GM12878 (cell line): ENCODE results near the gene SYMPK.

ENCODE experiments used
- CTCF ChIP-seq, 3 experiments: IDR thresholded peaks in 2 of 3; conservative IDR thresholded peaks in 1 of 3; 2 replicates each; pipeline ENCODE4 v1.5.1; 2011; ENCODE audit warnings: low read depth in 3 of 3, low read length in 3 of 3, mild to moderate bottlenecking in 3 of 3, control low read depth in 2 of 3, moderate library complexity in 2 of 3, inconsistent platforms in 1 of 3, mixed read lengths in 1 of 3; ENCODE audit not compliant: control insufficient read depth in 2 of 3, insufficient read depth in 1 of 3; ENCODE audit errors: extremely low read depth in 1 of 3
- FOXK2 ChIP-seq: fragments of 450-650 bp; IDR thresholded peaks from 2 replicates; pipeline ENCODE4 v1.6.1; 2017; ENCODE audit warnings: mild to moderate bottlenecking, moderate library complexity
- IRF3 ChIP-seq: fragments of 450-650 bp; IDR thresholded peaks from 2 replicates; pipeline ENCODE4 v1.6.1; 2014; ENCODE audit warnings: mild to moderate bottlenecking
- JUND ChIP-seq: IDR thresholded peaks from 2 replicates; pipeline ENCODE4 v1.6.1; 2012; ENCODE audit warnings: low read depth, mild to moderate bottlenecking, low read length, improper control_type of control experiment, moderate library complexity
- POLR2A ChIP-seq: IDR thresholded peaks from 2 replicates; pipeline ENCODE4 v1.6.1; 2011; ENCODE audit warnings: low read depth, mild to moderate bottlenecking, low read length

DNA sequence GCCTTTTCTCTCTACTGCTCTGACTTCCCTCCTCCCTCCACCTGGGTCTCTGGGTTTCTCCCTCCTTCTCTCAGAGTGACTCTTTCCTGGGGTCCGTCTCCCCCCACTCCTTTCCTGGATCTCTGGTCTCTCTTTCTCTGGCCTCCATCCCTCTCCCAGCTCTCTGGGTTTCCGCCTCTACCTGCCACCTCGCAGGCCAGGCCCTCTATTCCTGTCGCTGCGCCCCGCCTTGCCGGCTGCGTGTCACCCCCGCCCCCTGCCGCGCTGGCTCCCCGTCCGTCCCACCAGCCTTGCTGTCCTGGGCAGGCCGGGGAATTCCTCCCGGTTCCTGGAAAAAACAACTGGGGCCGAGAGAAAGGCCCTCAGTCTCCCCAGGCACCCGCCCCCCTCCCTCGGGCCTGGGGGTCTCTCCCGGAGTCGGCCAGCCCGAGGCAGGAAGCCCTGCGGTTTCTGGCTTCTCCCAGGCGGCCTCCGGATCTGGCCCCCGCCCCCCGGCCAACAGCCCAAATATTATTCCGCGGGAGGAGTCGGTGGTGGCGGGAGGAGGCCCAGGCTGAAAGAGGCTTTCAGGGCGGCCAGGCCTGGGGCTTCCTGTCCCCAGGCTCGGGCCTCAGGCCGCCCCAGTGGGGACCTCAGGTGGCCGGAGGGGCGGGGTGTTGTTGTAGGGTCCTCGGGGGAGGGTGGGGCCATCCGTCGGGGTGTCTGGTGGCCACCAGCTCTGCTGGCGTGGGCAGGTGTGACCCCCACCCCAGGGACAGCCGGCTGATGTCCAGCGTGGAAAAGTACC is 13.7 kb upstream of the SYMPK start:
- TF ChIP-seq CTCF (IDR thresholded peaks at IDR 0.05 in 2 of 3, conservative IDR thresholded peaks at IDR 0.05 in 1 of 3; ENCODE audit: control insufficient read depth in 2 of 3, extremely low read depth in 1 of 3, insufficient read depth in 1 of 3, low read depth in 3 of 3, low read length in 3 of 3) (no peak), IRF3 (no peak), FOXK2 (no peak), POLR2A (peak; percentile 60), JUND (no peak)
